Fibroblast of skin of right biceps (primary cell): ENCODE measurements around the gene TRIM47.
"Not testable (repeated sequence)": the region's sequence is repeated elsewhere in the genome, so short reads cannot be mapped to it uniquely, and the experiment has no call there.

Source experiments
- DNase-seq: peaks from one replicate; pipeline ENCODE4 v3.0.0-alpha.2; 2013

Gene TRIM47

GRCh38 chr17:75865404-75866188, 12.8 kb downstream of the TRIM47 start:
- DNase-seq, result not testable (repeated sequence)

DNA sequence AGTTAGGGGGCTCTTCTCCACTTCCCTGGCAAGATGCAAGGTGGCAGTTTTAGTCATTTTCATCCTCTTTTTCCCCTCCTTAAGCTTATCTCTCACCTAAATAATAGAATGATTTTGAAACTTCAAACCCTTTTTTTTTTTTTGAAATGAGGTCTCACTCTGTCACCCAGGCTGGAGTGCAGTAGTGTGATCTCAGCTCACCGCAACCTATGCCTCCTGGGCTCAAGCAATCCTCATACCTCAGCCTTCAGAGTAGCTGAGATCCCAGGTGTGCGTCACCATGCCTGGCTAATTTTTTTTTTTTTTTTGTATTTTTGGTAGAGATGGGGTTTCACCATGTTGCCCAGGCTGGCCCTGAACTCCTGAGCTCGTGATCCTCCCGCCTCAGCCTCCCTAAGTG, 13.5 kb downstream of the TRIM47 start:
- not testable (repeated sequence) for DNase-seq

DNA sequence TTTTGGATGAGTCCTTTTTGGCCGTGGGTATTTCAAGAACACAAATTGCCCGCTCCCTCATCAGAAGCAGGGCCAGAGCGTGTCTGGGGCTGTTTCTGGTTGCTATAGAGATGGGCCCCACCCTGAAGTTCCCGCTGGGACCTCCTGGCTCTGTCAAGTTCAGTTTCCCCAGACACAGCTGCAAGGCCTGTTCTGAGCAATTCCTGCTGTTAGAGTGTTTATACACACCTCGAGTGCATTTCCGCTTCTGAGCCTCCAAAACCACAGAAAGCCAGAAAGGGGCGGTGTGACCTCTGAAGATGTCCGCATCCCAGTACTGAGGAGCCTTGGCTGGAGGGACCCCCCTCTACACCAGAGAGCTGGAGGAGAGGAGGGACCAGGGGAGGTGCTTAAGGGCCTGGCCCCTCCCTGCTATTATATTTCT, 13.9 kb downstream of the TRIM47 start:
- peak; percentile 51 for DNase-seq

GRCh38 chr17:75861927-75862317, 16.5 kb downstream of the TRIM47 start:
- no peak for DNase-seq

DNA sequence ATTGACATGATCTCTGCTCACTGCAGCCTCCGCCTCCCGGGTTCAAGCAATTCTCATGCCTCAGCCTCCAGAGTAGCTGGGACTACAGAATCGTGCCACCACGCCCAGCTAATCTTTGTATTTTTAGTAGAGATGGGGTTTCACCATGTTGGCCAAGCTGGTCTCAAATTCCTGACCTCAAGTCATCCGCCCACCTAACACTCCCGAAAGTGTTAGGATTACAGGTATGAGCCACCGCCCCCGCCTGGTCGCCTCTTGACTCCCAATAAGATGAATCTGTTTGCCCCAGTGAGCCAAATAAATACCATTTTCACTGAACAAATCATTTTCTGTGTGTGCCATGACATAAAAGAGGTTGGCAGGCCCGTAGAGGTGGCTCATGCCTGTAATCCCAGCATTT, 19.0 kb downstream of the TRIM47 start:
- DNase-seq, result not testable (repeated sequence)

DNA sequence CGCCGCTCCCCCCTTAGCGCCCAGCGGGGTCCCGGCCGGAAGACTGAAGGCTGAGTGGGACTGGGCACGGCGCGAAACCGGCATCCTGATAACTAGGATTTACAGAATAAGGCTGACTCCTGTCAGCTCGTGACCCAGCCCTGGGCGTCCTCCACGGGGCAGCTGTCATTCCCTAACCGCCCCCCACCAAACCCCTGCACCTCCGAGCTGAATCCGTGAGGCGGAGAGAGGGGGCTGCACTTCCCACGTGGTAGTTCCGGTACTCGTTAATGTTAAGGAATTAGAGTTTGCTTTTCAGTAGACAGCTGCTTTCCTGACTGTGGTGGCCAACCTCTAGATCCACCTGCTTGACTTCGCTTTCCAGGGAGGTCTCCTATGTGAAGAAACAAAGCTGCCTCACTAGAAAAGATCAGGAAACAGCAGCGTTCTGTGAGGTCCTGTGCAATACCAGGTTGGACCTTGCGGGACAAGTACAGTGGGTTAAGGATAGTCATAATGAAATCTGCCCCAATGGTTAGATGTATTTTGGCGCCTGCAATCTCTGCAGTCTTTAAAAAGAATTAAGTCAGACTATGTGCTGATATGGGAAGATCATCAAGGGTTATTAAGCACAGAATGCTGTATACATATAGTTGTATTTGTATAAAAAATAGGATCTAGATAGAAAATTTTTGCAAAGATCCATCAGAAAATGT, 22.2 kb downstream of the TRIM47 start:
- no peak for DNase-seq

DNA sequence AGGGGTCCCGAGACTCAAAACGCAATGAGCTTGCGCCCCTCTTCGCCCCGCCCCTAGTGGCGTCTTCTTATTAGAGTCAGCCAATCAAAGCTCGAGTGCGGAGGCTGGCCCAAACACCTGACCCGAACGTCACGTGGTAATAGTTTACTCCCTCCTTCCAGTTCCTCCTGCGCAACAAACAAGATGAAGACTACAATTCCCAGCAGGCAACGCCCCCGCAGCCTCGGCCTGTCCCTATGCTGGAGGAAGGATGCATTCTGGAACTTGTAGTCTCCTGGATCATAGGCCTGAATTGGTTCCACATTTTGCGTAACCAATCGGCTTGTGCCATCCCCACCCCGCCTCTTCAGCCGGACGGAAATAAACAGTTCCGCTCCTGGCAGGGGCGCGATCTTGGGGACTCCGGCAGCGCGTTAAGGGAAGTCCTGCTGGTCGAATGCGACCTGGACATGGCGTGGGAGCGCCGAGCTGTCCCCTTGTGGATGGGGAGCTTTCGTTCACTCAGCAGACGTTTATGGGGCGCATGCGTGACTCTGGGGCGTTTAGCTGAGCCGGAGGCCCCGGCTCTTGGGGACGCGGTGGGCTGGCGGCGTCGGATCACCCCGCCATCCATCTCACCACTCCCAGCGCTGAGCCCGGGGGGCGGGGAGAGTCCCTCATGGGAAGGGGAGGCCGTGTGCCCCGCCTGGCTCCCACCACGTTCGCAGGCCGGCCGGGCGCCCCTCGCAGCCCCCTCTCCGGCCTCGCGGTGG, 22.9 kb downstream of the TRIM47 start, which contains the start of gene WBP2:
Gene WBP2, minus strand, starts transcription at position 26 of the 752 bp plus-strand sequence. CDS start 38 bp downstream, outside the sequence.
- peak; percentile 100 for DNase-seq

DNA sequence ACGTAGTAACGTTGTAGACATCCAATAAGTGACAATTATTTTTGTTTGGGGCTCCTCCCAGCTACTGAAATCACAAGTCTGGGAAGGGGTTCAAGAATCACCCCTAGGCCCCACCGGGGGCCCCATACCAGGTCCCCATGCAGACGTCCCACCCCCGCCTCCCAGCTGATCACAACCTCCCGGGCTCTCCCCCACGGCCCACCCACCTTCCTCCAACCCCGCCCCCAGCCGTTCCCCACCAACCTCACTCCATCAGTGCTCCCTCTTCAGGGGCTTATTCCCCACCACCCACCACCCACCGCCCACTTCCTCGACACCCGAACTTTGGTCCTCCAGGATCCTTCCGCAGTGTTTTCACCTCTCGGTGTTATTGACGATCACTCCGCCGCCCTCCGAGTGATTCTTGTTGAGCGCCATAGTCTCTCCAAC, 23.5 kb downstream of the TRIM47 start:
- no peak for DNase-seq

DNA sequence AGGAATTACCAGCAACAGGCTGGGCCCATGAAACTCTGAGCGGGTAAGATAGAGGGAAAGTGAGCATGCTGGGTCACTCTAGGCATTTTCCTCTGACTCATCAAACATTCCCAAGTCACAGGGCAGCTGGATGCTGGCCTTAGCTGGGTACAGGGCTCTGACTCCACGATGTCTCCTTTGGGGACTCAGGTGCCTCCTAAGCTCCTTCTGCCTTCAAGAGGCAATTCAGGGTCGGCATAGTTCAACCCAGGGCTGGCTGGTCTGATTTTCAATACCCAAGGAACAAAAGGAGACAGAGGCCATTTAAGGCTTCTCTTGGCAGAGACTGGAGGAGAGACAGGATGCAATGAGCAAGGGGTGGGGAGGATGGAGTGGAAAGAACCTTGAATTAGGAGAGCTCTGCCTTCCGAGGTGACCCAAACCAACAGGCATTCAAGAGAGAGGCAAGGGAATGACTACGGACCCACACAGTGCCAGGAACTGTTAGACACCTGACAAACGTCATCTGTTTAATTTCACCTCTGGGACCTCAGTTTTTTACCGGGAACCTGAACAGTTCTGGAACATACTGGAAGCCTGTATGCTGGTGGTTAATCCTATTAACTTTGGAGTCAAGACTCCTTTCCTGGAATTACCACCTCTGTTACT, 24.2 kb downstream of the TRIM47 start:
- peak; percentile 47 for DNase-seq

- no peak for DNase-seq
These were observed 24.9 kb downstream of the TRIM47 start for GRCh38 chr17:75853433-75853832.

- DNase-seq, result not testable (repeated sequence)
These were observed 26.7 kb downstream of the TRIM47 start for GRCh38 chr17:75851693-75851991.

DNA sequence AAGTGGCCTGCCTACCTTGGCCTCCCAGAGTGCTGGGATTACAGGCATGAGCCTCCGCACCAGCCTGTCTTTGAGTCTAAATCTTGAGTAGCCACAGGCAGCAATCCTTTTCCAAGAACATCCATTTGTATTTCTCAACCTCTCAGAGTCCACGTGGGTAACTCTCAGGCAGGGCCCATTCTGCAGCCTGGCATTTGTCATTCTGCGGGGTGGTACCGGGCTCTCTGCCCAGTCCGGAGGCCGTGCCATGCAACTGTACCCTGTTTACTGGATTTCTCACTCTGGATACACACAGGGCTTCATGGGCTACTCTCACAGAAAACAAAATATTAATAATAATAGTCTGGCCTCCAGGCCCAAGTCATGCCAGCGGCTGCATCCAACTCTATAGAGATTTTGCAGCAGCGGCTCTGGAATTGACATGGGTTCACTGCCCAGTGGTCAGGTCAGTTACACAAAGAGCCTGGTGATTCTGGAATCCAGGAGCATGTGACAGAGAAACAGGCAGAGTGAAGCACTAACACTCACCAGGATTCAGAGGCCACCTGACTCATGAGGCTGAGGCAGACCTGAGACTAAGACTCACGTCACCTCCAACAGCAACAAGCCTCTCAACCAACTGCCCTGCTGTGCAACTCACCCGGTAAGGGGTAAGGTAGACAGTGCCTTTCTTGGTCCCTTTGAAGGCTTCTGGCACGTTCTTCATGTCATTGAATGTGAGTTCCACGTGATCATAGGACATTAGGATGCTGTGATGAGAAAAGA, 27.3 kb downstream of the TRIM47 start:
- DNase-seq, result no peak

DNA sequence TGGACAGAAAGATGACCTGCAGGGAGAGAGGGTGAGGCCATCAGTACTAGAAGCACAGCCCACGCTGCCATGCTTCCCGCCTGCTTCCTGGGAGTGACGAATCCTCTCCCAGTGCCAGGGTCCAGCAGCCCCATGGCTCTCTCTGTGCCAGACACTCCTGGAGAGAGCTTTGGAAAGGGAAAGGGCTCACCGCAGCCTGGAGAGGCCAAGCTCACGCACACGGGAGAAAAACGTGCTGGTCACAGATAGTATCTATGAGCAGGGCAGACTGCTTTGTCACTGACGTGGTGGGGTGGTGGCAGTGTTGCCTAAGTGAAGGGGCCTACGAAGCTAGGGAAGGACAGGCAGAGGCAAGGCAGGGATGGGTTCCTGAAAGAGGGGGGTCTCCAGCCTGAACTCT, 28.7 kb downstream of the TRIM47 start:
- no peak for DNase-seq

GRCh38 chr17:75849279-75849646, 29.1 kb downstream of the TRIM47 start:
- no peak for DNase-seq

- DNase-seq, result no peak
These were observed 29.7 kb downstream of the TRIM47 start for GRCh38 chr17:75848523-75849278.

- DNase-seq, result no peak
These were observed 30.5 kb downstream of the TRIM47 start for GRCh38 chr17:75847614-75848522.

GRCh38 chr17:75846692-75847613, 31.4 kb downstream of the TRIM47 start:
- DNase-seq, result no peak

- no peak for DNase-seq
These were observed 32.3 kb downstream of the TRIM47 start for GRCh38 chr17:75845933-75846691.
